ENCODE measurements around the gene FBXO38.

The FBXO38 gene

DNA sequence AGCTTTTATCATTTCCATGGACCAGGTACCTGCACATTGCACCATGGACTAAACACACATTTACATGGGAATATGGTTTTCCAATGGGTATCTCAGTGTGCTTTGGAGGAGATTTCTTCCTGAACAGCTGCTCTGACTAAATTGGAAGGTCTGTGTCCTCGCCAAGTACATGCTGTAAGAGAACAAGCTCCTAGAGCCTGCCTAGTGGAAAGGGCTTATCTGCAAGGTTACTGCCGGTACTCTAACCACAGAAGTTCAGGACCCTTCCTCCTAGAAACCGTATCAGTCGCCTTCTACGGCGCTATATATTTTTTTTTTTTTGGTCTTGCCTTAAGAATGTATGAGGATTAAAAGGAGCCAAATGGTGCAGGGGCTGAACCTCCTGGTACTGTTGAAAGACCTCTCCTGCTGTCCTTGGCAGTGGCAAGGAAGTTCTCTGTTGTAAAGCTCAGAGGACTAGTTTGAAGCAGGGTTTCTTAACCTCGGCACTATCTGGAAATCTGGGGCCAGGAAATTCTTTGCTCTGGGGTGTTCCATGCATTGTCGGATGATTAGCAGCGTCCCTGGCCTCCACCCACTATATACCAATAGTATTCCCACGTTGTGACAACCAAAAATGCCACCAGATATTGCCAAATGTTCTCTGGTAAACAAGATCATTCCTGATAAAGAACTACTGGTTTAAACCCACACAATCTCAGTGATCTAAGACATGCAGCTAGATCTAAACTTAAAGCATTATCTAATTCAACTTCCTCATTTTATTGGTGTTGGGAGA lies 107.4 kb downstream of the FBXO38 start:
- DNase-seq (ENCODE audit: low read depth): no peak
- TF ChIP-seq, protein P1, sequence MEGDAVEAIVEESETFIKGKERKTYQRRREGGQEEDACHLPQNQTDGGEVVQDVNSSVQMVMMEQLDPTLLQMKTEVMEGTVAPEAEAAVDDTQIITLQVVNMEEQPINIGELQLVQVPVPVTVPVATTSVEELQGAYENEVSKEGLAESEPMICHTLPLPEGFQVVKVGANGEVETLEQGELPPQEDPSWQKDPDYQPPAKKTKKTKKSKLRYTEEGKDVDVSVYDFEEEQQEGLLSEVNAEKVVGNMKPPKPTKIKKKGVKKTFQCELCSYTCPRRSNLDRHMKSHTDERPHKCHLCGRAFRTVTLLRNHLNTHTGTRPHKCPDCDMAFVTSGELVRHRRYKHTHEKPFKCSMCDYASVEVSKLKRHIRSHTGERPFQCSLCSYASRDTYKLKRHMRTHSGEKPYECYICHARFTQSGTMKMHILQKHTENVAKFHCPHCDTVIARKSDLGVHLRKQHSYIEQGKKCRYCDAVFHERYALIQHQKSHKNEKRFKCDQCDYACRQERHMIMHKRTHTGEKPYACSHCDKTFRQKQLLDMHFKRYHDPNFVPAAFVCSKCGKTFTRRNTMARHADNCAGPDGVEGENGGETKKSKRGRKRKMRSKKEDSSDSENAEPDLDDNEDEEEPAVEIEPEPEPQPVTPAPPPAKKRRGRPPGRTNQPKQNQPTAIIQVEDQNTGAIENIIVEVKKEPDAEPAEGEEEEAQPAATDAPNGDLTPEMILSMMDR (conservative IDR thresholded peaks at IDR 0.05; ENCODE audit: low read depth, low read length): no peak
- H3K4me3 ChIP-seq (ENCODE audit: low read depth, low read length): no peak overlapping the region

DNA sequence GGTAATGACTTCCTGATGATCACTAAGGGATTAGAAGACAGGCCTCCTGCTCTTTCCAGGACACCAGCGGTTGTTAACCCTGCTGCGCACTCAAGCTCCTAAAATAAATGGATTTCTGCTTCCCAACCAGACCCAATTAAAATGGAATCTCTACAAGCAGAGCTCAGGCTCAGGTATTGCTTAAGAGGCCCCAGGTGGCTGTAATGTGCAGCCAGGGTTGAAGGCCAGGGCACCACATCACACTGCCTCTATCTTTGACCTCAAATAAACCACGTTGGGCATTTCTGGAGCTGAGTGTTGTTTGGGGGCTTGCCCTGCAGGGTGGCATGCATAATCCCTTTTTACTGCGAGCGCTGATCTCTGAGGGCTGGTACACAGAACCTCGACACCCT lies 108.0 kb downstream of the FBXO38 start:
- H3K4me3 ChIP-seq (ENCODE audit: low read depth, low read length): no peak overlapping the region
- TF ChIP-seq, protein P1 (conservative IDR thresholded peaks at IDR 0.05; ENCODE audit: low read depth, low read length): no peak
- DNase-seq (ENCODE audit: low read depth): no peak

DNA sequence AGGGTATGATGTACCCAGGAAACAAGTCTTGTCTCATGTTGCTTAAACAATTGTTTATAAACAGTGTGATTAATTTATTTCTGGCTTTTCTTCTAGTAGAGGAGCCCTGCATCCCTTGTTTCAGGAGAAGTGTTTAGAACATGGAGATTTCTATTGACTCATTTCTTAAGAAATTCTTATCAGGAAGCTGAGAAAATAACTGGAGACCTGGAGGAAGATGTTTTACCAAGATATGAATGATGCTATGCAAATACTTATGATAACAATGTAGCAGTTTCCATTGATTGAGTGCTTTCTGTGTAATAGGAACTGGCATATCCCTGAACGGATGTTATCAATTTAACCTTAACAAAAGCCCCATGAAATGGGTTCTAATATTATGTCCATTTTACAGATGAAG lies 108.6 kb downstream of the FBXO38 start:
- no peak for DNase-seq (ENCODE audit: low read depth)
- TF ChIP-seq, protein P1 (conservative IDR thresholded peaks at IDR 0.05; ENCODE audit: low read depth, low read length): no peak
- no peak overlapping the region for H3K4me3 ChIP-seq (ENCODE audit: low read depth, low read length)

Data from choroid plexus epithelial cell (primary cell).